ENCODE measurements around the gene TBL1X. TPM values are rescaled to one million over a fixed set of nuclear protein-coding genes. Genes with fewer than 3 reads are reported as not detected.

The TBL1X gene
- total and polyA plus RNA-seq, 2 of the 8 experiments (the other 6 are each of a cell fraction or from before 2014, with no cell fraction given), result 13.3 to 25.6 TPM

DNA sequence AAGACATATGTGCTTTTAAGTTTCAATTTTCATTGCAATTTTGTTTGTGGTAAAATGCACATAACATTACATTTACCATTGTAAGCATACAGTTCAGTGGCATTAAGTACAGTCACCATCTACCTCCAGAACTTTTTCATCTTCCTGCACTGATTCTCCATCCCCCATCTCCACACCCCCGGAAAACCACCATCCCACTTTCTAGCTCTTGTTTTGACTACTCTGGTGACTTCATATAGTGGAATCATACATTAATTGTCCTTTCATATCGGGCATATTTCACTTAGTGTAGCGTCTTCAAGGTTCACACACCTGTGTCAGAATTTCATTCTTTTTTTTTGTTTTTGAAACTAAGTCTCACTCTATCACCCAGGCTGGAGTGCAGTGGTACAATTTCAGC is 157.3 kb downstream of the TBL1X start (continued):
- TF ChIP-seq, protein P1, sequence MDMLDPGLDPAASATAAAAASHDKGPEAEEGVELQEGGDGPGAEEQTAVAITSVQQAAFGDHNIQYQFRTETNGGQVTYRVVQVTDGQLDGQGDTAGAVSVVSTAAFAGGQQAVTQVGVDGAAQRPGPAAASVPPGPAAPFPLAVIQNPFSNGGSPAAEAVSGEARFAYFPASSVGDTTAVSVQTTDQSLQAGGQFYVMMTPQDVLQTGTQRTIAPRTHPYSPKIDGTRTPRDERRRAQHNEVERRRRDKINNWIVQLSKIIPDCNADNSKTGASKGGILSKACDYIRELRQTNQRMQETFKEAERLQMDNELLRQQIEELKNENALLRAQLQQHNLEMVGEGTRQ (IDR thresholded peaks at IDR 0.05; ENCODE audit: low read length), result no peak
- TF ChIP-seq, protein P2, sequence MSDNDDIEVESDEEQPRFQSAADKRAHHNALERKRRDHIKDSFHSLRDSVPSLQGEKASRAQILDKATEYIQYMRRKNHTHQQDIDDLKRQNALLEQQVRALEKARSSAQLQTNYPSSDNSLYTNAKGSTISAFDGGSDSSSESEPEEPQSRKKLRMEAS (IDR thresholded peaks at IDR 0.05), result no peak
- TF ChIP-seq EZH2 (IDR thresholded peaks at IDR 0.05; ENCODE audit: low read depth, low read length, severe bottlenecking), result no peak

Measured in H1 (cell line).